DOHH2 (cell line): ENCODE measurements around the gene ABI3BP.

Source experiments
- EZH2phosphoT487 ChIP-seq: fragments of 200-600 bp; sonication (generic); IDR thresholded peaks from 2 replicates; pipeline ENCODE4 v1.6.1; 2017; ENCODE audit warnings: borderline replicate concordance, mild to moderate bottlenecking, antibody characterized with exemption, low read length, moderate library complexity, mixed read lengths
- TF ChIP-seq, protein P1 (sequence below): fragments of 200-600 bp; sonication (generic); IDR thresholded peaks from one replicate; pipeline ENCODE4 v1.5.1; 2014; ENCODE audit warnings: antibody characterized with exemption, mild to moderate bottlenecking, low read depth, low read length; ENCODE audit not compliant: poor library complexity, severe bottlenecking

DNA sequence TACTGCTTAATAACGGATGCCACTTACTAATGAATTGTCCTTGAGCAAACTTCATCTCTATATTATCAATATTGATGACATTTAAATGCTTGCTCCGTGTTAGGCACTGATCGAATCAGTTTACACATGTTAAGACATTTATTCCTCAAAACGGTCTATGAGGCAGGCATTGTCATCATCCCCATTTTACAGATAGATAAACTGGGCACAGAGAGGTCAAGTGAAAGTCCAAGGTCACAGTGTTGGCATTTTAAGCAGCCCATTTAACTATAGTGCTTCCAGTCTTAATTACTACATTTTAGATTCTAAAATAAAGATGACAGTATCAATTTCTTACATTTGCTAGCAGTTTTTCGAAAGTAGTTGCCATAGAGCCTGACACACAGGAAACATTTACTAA is 966 bp upstream of the ABI3BP start:
- TF ChIP-seq, protein P1, sequence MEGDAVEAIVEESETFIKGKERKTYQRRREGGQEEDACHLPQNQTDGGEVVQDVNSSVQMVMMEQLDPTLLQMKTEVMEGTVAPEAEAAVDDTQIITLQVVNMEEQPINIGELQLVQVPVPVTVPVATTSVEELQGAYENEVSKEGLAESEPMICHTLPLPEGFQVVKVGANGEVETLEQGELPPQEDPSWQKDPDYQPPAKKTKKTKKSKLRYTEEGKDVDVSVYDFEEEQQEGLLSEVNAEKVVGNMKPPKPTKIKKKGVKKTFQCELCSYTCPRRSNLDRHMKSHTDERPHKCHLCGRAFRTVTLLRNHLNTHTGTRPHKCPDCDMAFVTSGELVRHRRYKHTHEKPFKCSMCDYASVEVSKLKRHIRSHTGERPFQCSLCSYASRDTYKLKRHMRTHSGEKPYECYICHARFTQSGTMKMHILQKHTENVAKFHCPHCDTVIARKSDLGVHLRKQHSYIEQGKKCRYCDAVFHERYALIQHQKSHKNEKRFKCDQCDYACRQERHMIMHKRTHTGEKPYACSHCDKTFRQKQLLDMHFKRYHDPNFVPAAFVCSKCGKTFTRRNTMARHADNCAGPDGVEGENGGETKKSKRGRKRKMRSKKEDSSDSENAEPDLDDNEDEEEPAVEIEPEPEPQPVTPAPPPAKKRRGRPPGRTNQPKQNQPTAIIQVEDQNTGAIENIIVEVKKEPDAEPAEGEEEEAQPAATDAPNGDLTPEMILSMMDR = no peak
- no peak for TF ChIP-seq EZH2phosphoT487
